ACHN (cell line): ENCODE results near the gene CORO7.

Experiments
- DNase-seq: peaks from one replicate; pipeline ENCODE4 v3.0.0-alpha.2; 2015
- in situ Hi-C: cut with HindIII; loops from 2 replicates; pipeline ENCODE4 v1.10.0; 2017; ENCODE audit warnings: low sequenced_read_pairs, low pct_ligation_motif_present, low pct_unique_long_range_greater_than_20kb

CORO7 gene

GRCh38 chr16:4428500-4428899, 12.1 kb upstream of the CORO7 start:
- no peak for DNase-seq
- in situ Hi-C loops: no loop called here

GRCh38 chr16:4426722-4427372, 10.5 kb upstream of the CORO7 start:
- in situ Hi-C loops: no loop called here
- no peak for DNase-seq

GRCh38 chr16:4426021-4426684, 9.8 kb upstream of the CORO7 start:
- in situ Hi-C loops: no loop called here
- peak; percentile 33 for DNase-seq

GRCh38 chr16:4425378-4426020, 9.1 kb upstream of the CORO7 start, which contains the start of gene DNAJA3:
Gene DNAJA3, plus strand, starts transcription at chr16:4425868. Its CDS starts 14 bp downstream, at chr16:4425882.
- peak; percentile 97 for DNase-seq
- in situ Hi-C loops: no loop called here

GRCh38 chr16:4420505-4421105, 4.2 kb upstream of the CORO7 start:
- no peak for DNase-seq
- in situ Hi-C loops: no loop called here

- in situ Hi-C loops: no loop called here
- no peak for DNase-seq
Observed at GRCh38 chr16:4419402-4419959, 3.1 kb upstream of the CORO7 start.

GRCh38 chr16:4415538-4416199, 727 bp downstream of the CORO7 start:
- in situ Hi-C loops: no loop called here
- DNase-seq: peak; percentile 44

GRCh38 chr16:4414187-4414917, 2.0 kb downstream of the CORO7 start:
- no peak for DNase-seq
- in situ Hi-C loops: no loop called here

GRCh38 chr16:4412854-4413253, 3.5 kb downstream of the CORO7 start:
- in situ Hi-C loops: no loop called here
- no peak for DNase-seq

GRCh38 chr16:4412159-4412558, 4.2 kb downstream of the CORO7 start:
- in situ Hi-C loops: no loop called here
- no peak for DNase-seq

- DNase-seq: no peak
- in situ Hi-C loops: no loop called here
Observed at GRCh38 chr16:4411684-4412083, 4.7 kb downstream of the CORO7 start.

- DNase-seq: no peak
- in situ Hi-C loops: no loop called here
Observed at GRCh38 chr16:4410335-4411075, 5.9 kb downstream of the CORO7 start.

GRCh38 chr16:4409081-4409932, 7.1 kb downstream of the CORO7 start:
- peak; percentile 64 for DNase-seq
- in situ Hi-C loops: no loop called here

GRCh38 chr16:4408323-4408690, 8.1 kb downstream of the CORO7 start:
- in situ Hi-C loops: no loop called here

GRCh38 chr16:4407543-4408322, 8.7 kb downstream of the CORO7 start:
- in situ Hi-C loops: no loop called here
- DNase-seq: no peak

More at GRCh38 chr16:4408323-4408690, 8.1 kb downstream of the CORO7 start:
- DNase-seq: no peak
